HG02798 (cell line): ENCODE data around the gene FGD5.

Source experiments
- ATAC-seq: cut with Tn5 transposase; IDR thresholded peaks from one replicate; pipeline ENCODE4 v1.9.1; 2021; ENCODE audit warnings: mild to moderate bottlenecking; ENCODE audit not compliant: unreplicated experiment, poor library complexity

FGD5 gene

DNA sequence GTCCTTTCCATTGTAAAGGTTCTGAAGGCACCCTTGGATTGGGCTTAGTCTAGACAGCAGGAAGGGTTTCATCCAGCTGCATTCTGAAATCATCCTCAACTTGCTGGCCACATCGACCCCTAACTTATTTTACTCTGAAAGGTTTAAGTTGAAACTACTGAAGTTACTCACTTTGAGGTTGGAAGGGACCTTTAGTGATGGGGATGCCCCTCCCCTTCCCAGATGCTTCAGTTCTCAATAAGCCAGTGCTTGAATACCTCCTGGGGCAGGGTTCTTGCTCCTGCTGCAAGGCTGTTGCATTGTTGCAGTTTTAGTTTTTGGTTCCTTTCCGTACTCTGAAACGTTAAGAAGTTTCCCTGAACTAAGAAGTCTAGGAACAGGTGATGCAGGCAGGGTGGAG lies 26.4 kb downstream of the FGD5 start:
- ATAC-seq, result no peak

- ATAC-seq, result no peak
Observed at GRCh38 chr3:14845826-14846225, 27.1 kb downstream of the FGD5 start.

- ATAC-seq, result no peak
Observed at GRCh38 chr3:14846226-14846880, 27.6 kb downstream of the FGD5 start.

GRCh38 chr3:14847613-14848541 lies 29.1 kb downstream of the FGD5 start:
- ATAC-seq, result no peak

GRCh38 chr3:14848906-14849305 lies 30.1 kb downstream of the FGD5 start:
- ATAC-seq, result no peak

GRCh38 chr3:14849638-14850230 lies 31.0 kb downstream of the FGD5 start:
- ATAC-seq, result no peak

DNA sequence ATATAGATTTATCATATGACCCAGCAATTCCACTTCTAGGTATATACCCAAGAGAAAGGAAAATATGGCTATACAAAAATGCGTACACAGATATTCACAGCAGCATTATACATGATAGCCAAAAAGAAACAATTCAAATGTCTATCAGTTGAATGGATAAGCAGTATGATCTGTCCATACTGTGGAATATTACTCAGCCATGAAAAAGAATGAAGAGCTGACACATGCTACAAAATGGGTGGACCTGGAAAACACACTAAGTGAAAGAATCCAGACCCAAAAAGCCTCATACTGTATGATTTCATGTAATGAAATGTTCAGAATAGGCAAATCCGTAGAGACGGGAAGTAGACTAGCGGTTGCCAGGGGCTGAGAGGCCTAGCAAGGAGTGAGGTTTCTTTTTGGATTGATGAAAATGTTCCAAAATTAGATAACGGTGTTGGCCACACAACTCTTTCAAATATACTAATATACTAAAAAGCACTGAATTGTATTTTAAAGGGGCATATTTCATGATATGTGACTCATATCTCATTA lies 33.4 kb downstream of the FGD5 start:
- ATAC-seq, result no peak

DNA sequence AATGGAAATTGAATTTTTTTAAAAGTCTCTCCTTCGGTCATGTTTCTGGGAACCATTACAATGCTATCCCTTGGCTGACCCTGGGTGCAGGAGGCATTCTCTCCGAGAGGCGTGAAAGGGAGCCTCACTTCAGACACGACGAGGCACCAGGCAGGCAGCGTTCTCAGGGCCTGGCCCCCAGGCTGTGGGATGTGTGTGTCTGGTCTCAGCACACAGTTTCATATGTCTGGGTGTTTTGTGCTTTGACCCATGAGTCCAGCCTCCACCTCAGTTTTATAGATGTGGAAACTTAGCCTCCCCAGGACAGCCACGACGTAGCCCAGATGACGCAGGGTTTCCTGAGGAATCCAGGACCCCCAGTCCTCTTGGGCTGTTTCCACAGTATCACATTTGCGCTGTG lies 34.0 kb downstream of the FGD5 start:
- ATAC-seq, result no peak

DNA sequence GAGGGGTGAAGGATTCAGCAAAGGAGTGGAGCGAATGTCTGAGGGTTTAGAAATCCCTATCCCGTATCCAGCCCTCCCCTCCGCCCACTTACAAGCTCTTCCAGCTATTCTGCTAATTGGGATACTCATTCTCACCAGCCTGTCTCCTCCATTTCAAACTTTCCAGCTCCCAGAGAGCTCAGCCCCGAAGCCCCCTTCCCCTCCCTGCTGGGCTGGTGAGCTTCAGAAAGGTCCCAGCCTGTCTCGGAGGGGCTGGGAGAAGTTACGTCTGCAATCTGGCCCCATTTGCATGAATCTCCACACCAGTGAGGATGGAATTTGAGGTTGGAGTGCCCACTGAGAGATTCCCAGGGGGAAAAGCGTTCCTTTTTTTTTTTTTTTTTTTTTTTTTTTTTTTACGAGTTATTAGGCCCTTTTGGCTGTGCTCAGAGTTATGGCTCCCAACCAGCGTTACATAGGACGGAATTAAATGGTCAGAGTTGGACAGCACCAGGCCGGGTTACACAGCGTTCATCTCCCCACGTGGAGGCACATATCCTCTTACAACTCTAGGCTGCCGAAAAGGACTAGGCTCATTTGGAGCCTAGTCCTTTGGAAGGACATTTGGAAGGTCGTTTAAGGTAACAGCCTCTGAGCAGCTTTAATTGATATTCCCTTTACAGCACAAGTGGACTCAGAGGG lies 34.6 kb downstream of the FGD5 start:
- no peak for ATAC-seq

DNA sequence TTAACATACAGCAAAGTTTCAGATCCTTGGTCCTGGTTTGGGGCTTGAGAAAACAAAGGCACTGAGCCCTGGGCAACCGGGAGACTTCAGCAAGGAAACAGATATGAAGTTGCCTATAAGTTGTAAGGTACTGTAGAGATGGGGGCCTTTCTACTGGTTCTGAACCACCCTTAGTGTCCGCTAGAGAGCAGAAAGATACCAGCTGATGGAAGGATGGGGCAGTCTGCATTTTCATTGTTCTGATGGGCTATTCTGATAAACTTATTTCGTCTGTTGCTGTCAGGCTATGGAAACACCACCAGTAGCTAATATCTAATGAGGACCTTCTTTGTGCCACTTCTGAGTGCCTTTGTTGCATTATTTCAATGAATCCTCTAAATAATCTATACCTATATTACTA lies 38.7 kb downstream of the FGD5 start:
- ATAC-seq, result no peak

DNA sequence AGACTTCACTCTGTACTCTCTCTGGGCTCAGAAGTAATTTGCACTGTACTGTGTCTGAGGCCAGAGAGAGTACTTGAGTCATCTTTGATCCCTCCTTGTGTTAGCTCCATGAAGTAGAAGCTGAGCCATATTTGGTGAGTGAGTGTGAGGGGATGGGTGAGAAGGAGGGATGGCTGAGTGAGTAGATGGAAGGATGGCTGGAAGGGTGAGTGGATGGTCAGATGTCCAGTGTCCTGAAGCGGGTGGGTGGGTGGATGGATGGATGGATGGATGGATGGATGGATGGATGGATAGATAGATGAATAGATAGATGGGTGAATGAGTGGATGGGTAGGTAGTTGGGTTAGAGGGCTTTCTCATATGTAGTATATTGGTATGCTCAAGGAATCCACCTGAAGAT lies 39.3 kb downstream of the FGD5 start:
- ATAC-seq, result no peak

DNA sequence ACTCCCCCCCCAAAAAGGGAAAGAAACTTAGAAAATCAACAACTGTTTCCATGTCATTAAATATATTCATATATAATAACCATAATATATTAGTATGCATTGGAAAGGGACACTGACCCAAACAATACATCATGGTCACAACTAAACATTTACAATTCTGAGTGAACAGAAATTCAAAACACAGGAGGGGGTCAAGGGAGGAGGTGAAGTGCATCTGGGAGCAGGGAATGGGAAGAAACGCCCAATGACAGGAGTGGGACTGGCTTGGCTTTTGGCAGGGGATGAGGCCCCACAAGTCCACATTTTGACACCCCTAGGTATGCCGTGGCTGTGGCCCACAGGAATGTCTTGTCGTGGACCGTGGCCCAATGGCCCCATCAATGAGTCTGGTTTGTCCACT lies 41.1 kb downstream of the FGD5 start:
- ATAC-seq, result no peak

DNA sequence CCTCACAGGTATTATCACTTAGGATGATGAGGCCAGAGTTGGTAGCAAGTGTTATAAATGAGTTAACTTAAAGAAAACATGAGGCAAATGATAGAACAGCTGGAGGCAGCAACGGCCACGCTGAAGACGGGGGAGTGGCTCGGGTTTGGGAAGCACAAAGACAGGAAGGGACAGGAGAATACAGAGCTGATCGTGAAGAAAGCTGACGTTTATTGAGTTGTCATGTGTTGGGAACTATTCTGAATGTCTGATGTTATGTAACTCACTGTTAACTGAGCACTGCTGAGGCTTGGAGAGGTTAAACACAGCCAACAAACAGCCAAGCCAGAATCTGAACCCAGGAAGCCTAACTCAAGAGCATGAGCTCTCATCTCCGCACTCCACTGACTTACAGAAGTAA lies 42.3 kb downstream of the FGD5 start:
- ATAC-seq, result no peak

DNA sequence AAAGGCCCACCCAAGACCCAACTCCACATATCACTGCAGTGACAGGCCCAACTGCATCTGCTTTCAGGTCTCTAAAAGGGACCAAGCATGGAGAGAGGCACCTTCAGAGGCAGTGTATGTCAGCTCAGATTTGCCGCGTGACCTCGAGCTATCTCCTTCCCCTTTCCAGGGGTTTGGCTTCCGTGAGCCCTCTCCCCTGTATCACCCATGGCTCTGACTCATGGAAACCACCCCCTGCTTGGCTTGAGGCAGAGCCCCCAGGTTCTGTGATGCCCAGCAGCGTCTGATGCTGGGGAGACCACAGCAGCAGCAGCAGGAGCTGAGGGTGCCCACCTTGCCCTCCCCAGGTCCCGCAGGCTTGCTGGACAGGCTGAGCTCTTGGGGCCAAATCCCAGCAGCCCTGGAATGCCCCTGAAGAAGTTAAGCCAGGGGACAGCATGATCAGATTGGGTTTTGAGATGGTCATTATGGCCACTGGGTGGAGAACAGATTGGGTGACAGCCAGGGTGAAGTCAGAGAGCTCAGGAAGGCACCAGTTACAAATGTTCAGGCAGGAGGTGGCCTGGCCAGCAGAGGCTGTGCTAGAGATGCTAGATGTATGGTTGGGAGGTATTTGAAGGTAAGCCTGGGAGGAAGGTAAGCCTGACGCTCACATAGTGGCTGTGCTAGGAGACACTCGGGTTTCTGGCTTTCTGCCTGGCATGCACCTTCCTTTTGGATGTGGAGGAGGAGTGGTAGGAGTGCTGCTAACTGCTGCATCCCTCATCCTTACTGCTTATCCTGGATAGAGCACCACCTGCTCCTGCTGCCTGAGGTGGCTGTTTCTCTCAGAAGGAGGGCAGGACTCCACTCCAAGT lies 42.9 kb downstream of the FGD5 start:
- no peak for ATAC-seq

DNA sequence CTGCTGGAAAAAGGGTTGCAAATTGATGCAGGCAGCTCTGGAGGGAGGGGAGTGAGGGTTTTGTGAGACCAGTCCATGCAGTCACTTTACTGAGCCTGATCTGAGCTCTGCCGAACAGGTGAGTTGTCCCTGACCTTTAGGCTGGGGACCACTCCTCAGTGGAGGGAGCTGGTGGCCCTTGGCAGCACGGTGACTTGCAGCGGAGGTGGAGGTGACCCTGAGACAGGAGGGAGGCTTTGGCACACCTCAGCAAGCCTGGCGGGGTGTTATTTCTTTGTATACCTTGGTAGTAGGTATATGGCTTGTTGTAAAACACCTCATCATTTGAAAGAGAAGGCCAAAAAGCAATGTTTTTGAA lies 43.5 kb downstream of the FGD5 start:
- ATAC-seq, result no peak

DNA sequence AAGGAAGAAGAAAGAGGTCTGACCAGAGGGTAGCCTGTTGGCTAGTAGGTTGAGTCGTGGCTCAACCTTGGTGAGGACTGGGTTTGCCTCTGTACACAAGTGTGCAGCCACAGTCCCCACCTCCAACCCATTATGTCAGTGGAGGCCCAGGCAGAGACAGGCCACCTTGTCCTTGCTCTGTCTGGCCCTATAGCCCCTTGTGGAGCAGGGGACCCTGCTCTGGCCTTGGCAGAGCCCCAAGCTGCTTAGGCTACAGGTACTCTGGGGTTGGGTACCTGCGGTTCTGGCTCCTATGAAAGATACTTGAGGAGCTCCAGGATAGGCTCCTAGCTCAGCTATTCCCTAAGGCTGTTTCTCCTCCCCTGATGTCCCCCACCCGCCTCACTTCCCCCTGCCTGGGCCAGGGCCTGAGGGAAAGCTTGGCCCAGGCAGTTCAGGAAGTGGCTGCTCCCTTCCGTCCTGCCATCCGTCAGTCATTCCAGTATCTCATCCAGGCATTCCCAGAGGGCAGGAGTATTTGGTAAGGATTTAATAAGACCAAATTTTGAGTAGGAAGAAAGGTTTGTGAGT lies 44.0 kb downstream of the FGD5 start:
- ATAC-seq, result no peak

DNA sequence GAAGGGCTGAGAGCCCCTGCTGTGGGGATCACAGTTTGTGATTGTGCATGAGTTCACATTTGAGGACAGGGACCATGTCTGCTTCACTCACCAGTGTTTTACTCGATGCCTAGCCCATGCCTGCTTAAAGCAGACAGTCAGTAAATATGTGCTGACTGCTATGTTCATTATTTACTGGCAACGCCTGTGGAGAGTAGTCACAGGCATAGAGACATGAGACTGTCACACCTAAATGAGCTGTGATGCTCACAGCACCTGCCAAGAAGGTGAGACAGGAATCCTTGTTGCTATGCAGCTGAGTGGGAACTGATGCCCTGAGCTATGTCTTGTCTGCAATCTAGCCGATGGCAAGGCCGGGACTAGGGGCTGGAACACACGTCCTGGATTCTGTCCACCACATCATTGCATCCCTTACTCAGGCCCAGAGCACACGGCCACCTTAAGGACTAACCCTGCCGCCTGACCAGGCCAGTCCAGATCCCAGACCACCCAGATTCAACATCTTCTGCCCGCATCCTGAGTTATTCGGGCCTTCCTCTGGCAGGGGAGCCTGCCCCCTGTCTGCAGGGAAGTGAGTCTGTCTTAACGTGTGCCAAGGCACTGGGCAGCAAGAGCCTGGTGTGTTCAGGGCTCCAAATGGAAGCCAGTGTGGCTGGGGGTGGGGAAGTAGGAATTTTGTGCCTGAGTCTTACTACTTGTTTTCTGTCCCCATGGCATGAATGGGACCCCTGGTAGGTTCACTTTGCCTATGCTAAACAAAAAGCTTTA lies 44.8 kb downstream of the FGD5 start:
- no peak for ATAC-seq

GRCh38 chr3:14864131-14864530 lies 45.4 kb downstream of the FGD5 start:
- no peak for ATAC-seq

DNA sequence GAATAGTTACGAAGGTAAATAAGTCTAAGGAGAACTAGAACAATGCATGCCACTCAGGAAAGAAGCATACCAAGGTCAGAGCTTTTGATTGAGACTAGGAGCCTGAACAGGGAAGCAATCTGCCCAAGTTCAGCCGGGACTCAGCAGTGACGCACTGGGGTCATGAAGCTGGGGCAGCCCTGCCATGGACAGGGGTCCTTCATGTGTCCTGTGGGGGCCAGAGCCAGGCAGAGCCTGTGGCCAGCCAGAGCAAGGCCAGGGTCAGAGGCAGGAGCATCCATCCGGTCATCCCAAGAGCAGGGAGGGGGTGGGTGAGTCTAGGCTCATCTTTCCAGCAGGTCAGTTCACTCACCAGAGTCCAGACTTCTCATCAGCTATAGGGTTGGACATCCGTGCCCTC lies 47.9 kb downstream of the FGD5 start:
- ATAC-seq, result no peak
